HepG2 (cell line): ENCODE measurements around the gene ULBP2. TPM values are rescaled to one million over a fixed set of nuclear protein-coding genes. Genes with fewer than 3 reads are reported as not detected.
"Not testable (repeated sequence)": the region's sequence is repeated elsewhere in the genome, so short reads cannot be mapped to it uniquely, and the experiment has no call there.

ENCODE experiments used
- ATAC-seq: fragments of 200-7000 bp; cut with Tn5 transposase; 3 replicates; pipeline ENCODE4 v1.9.1; 2020; ENCODE audit warnings: mild to moderate bottlenecking, moderate library complexity
- BruUV-seq: library from RNA; stranded (reverse); fragments of 400-500 nt; replicated peaks from 2 replicates; lab custom pipeline; 2021; lab: Mats Ljungman, UMichigan
- CTCF ChIA-PET: fragments of 300-600 bp; formaldehyde crosslinking; extraction: SDS; loops from one replicate; lab custom pipeline; 2021; ENCODE audit warnings: low total read pairs, inconsistent platforms, low intra/inter-chr PET ratio; lab: Yijun Ruan, JAX
- POLR2A ChIA-PET: fragments of 350-600 bp; sonication (Branson Sonifier 250); formaldehyde crosslinking; loops from one replicate; lab custom pipeline; 2020; ENCODE audit warnings: antibody characterized with exemption, inconsistent platforms; lab: Yijun Ruan, JAX
- DNase-seq: peaks from one replicate; pipeline ENCODE4 v3.0.0-alpha.2; 2015; ENCODE audit warnings: low spot score
- FAIRE-seq: peaks from 3 replicates; lab custom pipeline; 2011; peaks lifted over from hg19 to GRCh38; lab: Jason Lieb, UNC
- H2AFZ ChIP-seq: one replicate; pipeline ENCODE4 v1.6.1; 2011; ENCODE audit warnings: low read length, inconsistent platforms
- H3K27ac ChIP-seq: fragments of 300-600 bp; 3 replicates; pipeline ENCODE4 v1.8.0; 2011; ENCODE audit warnings: mixed run types, mild to moderate bottlenecking, mixed read lengths, low read length, inconsistent platforms; ENCODE audit not compliant: insufficient read depth; ENCODE audit errors: extremely low read length
- H3K27me3 ChIP-seq, 2 experiments: fragments of 200-600 bp in 1 of 2; 2 replicates in 1 of 2; 3 replicates in 1 of 2; pipeline versions ENCODE4 v1.6.0 to v1.8.0; 2011; ENCODE audit warnings: low read length in 2 of 2, mild to moderate bottlenecking in 2 of 2, moderate library complexity in 2 of 2, inconsistent platforms in 1 of 2; ENCODE audit not compliant: insufficient read depth in 2 of 2, control insufficient read depth in 1 of 2
- H3K36me3 ChIP-seq, 2 experiments: fragments of 200-600 bp in 1 of 2; replicated peaks in 1 of 2; 2 replicates in 1 of 2; 3 replicates in 1 of 2; pipeline versions ENCODE4 v1.5.1 to v1.8.0; 2011; ENCODE audit warnings: low read length in 2 of 2, inconsistent platforms in 1 of 2; ENCODE audit not compliant: insufficient read depth in 2 of 2, control insufficient read depth in 1 of 2
- H3K4me1 ChIP-seq: 2 replicates; pipeline ENCODE4 v1.5.1; 2012; ENCODE audit warnings: low read length, inconsistent platforms; ENCODE audit not compliant: insufficient read depth
- H3K4me2 ChIP-seq: 2 replicates; pipeline ENCODE4 v1.6.0; 2011; ENCODE audit warnings: low read depth, low read length, inconsistent platforms
- H3K4me3 ChIP-seq, 3 experiments: fragments of 200-600 bp in 1 of 3; sonication (generic), shearing (Covaris generic) in 1 of 3; replicated peaks in 1 of 3; 2 replicates each; pipeline ENCODE4 v1.5.1; 2011 to 2016; ENCODE audit warnings: low read length in 3 of 3, inconsistent platforms in 2 of 3, low read depth in 2 of 3, mild to moderate bottlenecking in 2 of 3, control low read depth in 1 of 3, mixed read lengths in 1 of 3; ENCODE audit not compliant: insufficient read depth in 1 of 3
- H3K79me2 ChIP-seq: one replicate; pipeline ENCODE4 v1.6.1; 2011; ENCODE audit warnings: low read length, inconsistent platforms; ENCODE audit not compliant: insufficient read depth
- H3K9ac ChIP-seq: 2 replicates; pipeline ENCODE4 v1.6.0; 2011; ENCODE audit warnings: mild to moderate bottlenecking, low read depth, low read length, inconsistent platforms; ENCODE audit not compliant: insufficient read depth
- H3K9me3 ChIP-seq: 2 replicates; pipeline ENCODE4 v1.5.1; 2012; ENCODE audit warnings: mild to moderate bottlenecking, low read length
- H4K20me1 ChIP-seq: 2 replicates; pipeline ENCODE4 v1.6.0; 2011; ENCODE audit warnings: inconsistent platforms, mild to moderate bottlenecking, low read length, moderate library complexity; ENCODE audit not compliant: insufficient read depth
- ERF ChIP-seq: IDR thresholded peaks from 2 replicates; pipeline ENCODE4 v1.6.1; 2018; ENCODE audit warnings: missing biosample characterization, missing genetic modification reagents
- KLF11 ChIP-seq: IDR thresholded peaks from 2 replicates; pipeline ENCODE4 v1.6.1; 2016; ENCODE audit warnings: missing compliant biosample characterization
- NAIF1 ChIP-seq: sonication (generic); formaldehyde crosslinking; IDR thresholded peaks from 2 replicates; pipeline ENCODE4 v1.5.0; 2020; ENCODE audit warnings: mild to moderate bottlenecking, missing genetic modification reagents, borderline replicate concordance
- NPAS2 ChIP-seq: sonication (generic); formaldehyde crosslinking; IDR thresholded peaks from 2 replicates; pipeline ENCODE4 v1.8.0; 2022; ENCODE audit warnings: mild to moderate bottlenecking, missing genetic modification reagents, borderline replicate concordance
- SALL2 ChIP-seq: sonication (generic); formaldehyde crosslinking; IDR thresholded peaks from 2 replicates; pipeline ENCODE4 v1.8.1; 2023; ENCODE audit warnings: mild to moderate bottlenecking, missing genetic modification reagents, inconsistent platforms
- SRSF1 ChIP-seq: fragments of 200-400 bp; formaldehyde crosslinking; optimal IDR thresholded peaks from 2 replicates; pipeline ENCODE3; 2017; ENCODE audit warnings: mild to moderate bottlenecking, low read depth, low read length, moderate library complexity
- ZNF251 ChIP-seq: sonication (generic); formaldehyde crosslinking; IDR thresholded peaks from 2 replicates; pipeline ENCODE4 v1.9.0; 2021; ENCODE audit warnings: mild to moderate bottlenecking, missing genetic modification reagents
- ZNF263 ChIP-seq: sonication (generic); formaldehyde crosslinking; IDR thresholded peaks from 2 replicates; pipeline ENCODE4 v1.4.0; 2020; ENCODE audit warnings: missing genetic modification reagents
- WGBS: methylation state at CpG from one replicate; pipeline ENCODE4 v1.1.6; 2017; ENCODE audit warnings: low lambda C conversion rate; 5-methylcytosine and 5-hydroxymethylcytosine counted together
- in situ Hi-C: cut with HindIII; loops from 2 replicates; pipeline ENCODE4 v1.10.0; 2017; ENCODE audit warnings: low pct_unique_long_range_greater_than_20kb; ENCODE audit not compliant: extremely low pct_ligation_motif_present
- intact Hi-C: fragments of 100-400 bp; cut with micrococcal nuclease; formaldehyde crosslinking; loops from one replicate; pipeline ENCODE4 v1.10.0; 2022; ENCODE audit not compliant: unreplicated experiment
- polyA plus RNA-seq, 8 experiments: library from polyadenylated mRNA; depleted of rRNA in 3 of 8; stranded (reverse) in 7 of 8; unstranded in 1 of 8; fragments of >200 nt; fragmentation: Illumina TruSeq in 4 of 8; extraction: Trizol in 4 of 8; gene quantifications; 2 replicates each; pipeline versions ENCODE4 v1.2.1 to v1.2.3, GENCODE V29; 2011 to 2016; ENCODE audit warnings: low read depth in 4 of 8, missing spikeins in 1 of 8, mixed read lengths in 1 of 8; ENCODE audit not compliant: insufficient read depth in 1 of 8
- total RNA-seq, 5 experiments: library from RNA; depleted of rRNA; stranded (reverse); fragments of >200 nt; fragmentation: Illumina TruSeq; extraction: Trizol; gene quantifications; 2 replicates each; pipeline ENCODE4 v1.2.3, GENCODE V29; 2016; ENCODE audit warnings: low read depth in 1 of 5

Gene ULBP2
- total and polyA plus RNA-seq, 2 of the 13 experiments (the other 11 are each of a cell fraction or from before 2014, with no cell fraction given) = not detected

DNA sequence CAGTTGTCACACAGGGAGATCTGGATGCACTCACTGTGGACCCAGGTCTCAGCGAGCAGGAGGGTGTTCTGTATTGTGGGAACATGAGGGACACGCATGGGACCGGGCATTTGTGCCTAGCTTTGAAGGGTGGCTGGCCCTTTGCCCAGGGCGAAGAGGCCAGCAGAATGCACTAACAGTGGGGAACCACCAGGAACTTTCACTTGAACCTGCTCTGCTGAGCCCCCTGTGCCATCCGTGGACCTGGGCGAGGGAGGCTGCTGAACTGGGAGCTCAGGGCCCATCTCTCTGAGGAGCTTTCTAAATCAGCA is 1.2 kb upstream of the ULBP2 start:
- no peaks in the 10 kb centered on the region for H3K9me3 ChIP-seq
- no peak for FAIRE-seq
- no peak overlapping the region for H3K27ac ChIP-seq
- 29% methylated on average over 6 of the region's 6 CpGs for WGBS
- ATAC-seq = no peak
- no peak overlapping the region for H2AFZ ChIP-seq
- ChIA-PET CTCF (no interaction called here), POLR2A (no interaction called here)
- in situ Hi-C loops (no loop called here), intact Hi-C loops (no loop called here)
- no peak overlapping the region for H3K4me3 ChIP-seq
- DNase-seq = no peak
- no peak overlapping the region for H3K9ac ChIP-seq
- peaks cover 19 to 64% of the 10 kb centered on the region in 2 experiments for H3K27me3 ChIP-seq
- no peaks in the 10 kb centered on the region for H3K36me3 ChIP-seq
- TF ChIP-seq ZNF251 (CRISPR knock-in tag) (no peak), SALL2 (no peak)
- no peak overlapping the region for H3K4me2 ChIP-seq
- no TSS peak for BruUV-seq
- H4K20me1 ChIP-seq = no peaks in the 10 kb centered on the region; the same call in 1 of the 2 replicates
- H3K4me1 ChIP-seq = peaks cover 12% of the 10 kb centered on the region
- no peaks in the 10 kb centered on the region for H3K79me2 ChIP-seq

DNA sequence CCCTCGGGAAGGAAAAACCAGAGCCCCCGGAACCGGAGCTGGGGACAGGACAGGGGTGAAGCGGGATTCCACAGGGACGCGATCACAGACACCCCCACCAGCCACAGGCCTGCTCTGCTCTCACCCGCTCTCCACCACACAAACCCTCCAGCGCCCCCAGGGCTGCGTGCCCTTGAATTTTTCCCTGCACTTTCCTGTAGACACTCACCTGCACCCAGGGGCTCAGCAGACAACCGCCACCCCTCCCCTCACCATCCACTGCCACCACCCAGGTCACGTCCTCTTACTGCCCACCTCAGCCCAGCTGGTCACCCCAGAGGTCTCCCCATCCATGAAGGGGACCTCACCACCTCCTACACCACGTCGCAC is 631 bp downstream of the ULBP2 start:
- Histone ChIP-seq H3K36me3 (no peaks in the 10 kb centered on the region), H3K79me2 (no peaks in the 10 kb centered on the region), H3K4me1 (peaks cover 12% of the 10 kb centered on the region), H3K27me3 (peaks cover 19 to 47% of the 10 kb centered on the region in 2 experiments), H3K9me3 (no peaks in the 10 kb centered on the region), H4K20me1 (no peaks in the 10 kb centered on the region; the same call in 1 of the 2 replicates), H3K4me2 (no peak overlapping the region), H3K4me3 (no peak overlapping the region), H2AFZ (no peak overlapping the region), H3K27ac (no peak overlapping the region), H3K9ac (no peak overlapping the region)
- BruUV-seq = no TSS peak
- 0 out of 3 replicates have a peak, but pooled peaks have one; percentile 6 for ATAC-seq
- intact Hi-C loops = no loop called here
- no peak for FAIRE-seq
- in situ Hi-C loops = no loop called here
- no peak for DNase-seq
- POLR2A ChIA-PET = no interaction called here
- 19% methylated on average over 13 of the region's 13 CpGs for WGBS
- CTCF ChIA-PET = no interaction called here
- TF ChIP-seq ZNF263 (CRISPR knock-in tag) (no peak), ERF (no peak), NAIF1 (CRISPR knock-in tag) (no peak), NPAS2 (no peak), SRSF1 (no peak), KLF11 (CRISPR knock-in tag) (no peak)

DNA sequence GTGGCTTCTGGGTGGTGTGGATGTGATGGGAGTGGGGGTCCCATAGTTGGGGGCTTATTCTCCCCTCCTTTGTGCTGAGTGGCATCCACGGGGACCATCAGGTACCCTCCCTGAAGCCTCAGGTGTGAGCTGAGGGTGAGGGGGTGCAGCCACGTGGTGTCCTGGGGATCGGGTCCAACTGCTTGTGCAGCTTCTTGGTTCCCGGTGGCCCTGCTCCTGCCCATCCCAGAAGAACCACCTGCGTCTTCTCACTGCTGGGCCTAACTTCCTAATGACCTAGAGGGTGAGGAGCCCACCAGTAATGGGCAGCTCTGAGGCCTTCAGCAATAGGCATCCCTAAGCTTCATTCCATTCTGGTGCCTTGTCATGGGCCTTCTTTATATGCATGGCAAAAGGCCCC is 1.5 kb downstream of the ULBP2 start:
- H3K36me3 ChIP-seq, BruUV-seq, POLR2A ChIA-PET, H2AFZ ChIP-seq, H4K20me1 ChIP-seq, H3K4me2 ChIP-seq, DNase-seq, intact Hi-C loops, H3K9ac ChIP-seq, CTCF ChIA-PET, H3K79me2 ChIP-seq, H3K27ac ChIP-seq, H3K4me1 ChIP-seq, FAIRE-seq, H3K9me3 ChIP-seq, in situ Hi-C loops, ATAC-seq, H3K4me3 ChIP-seq: not testable (repeated sequence)
- H3K27me3 ChIP-seq = peaks cover 17 to 46% of the 10 kb centered on the region in 2 experiments
- 2% methylated on average over 5 of the region's 5 CpGs for WGBS

DNA sequence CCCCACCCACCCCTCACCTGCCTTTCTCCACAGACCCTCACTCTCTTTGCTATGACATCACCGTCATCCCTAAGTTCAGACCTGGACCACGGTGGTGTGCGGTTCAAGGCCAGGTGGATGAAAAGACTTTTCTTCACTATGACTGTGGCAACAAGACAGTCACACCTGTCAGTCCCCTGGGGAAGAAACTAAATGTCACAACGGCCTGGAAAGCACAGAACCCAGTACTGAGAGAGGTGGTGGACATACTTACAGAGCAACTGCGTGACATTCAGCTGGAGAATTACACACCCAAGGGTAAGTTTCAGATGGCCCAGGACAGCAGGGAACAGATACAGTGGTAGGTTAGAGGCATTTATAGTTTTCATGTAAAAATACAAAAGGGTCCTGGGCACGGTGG is 3.5 kb downstream of the ULBP2 start:
- FAIRE-seq, ATAC-seq, H3K79me2 ChIP-seq, H3K4me1 ChIP-seq, H4K20me1 ChIP-seq, H3K27ac ChIP-seq, in situ Hi-C loops, CTCF ChIA-PET, POLR2A ChIA-PET, DNase-seq, H3K4me2 ChIP-seq, H3K9ac ChIP-seq, intact Hi-C loops, H2AFZ ChIP-seq, BruUV-seq, H3K9me3 ChIP-seq, H3K4me3 ChIP-seq, H3K36me3 ChIP-seq: not testable (repeated sequence)
- H3K27me3 ChIP-seq = peaks cover 8 to 36% of the 10 kb centered on the region in 2 experiments; a peak in 3 of 5 replicates
- 26% methylated on average over 5 of the region's 6 CpGs for WGBS
